ENCODE data around the gene HNRNPAB.

- TF ChIP-seq CTCF (conservative IDR thresholded peaks at IDR 0.05; ENCODE audit: low read depth, low read length) (no peak), EZH2 (IDR thresholded peaks at IDR 0.05; ENCODE audit: borderline replicate concordance, low read depth, low read length, poor library complexity, severe bottlenecking) (no peak)
Observed at GRCh38 chr5:178257650-178258049, 53.3 kb downstream of the HNRNPAB start.

Data from A673 (cell line).